ENCODE results near the gene AGPAT4.

Gene AGPAT4

DNA sequence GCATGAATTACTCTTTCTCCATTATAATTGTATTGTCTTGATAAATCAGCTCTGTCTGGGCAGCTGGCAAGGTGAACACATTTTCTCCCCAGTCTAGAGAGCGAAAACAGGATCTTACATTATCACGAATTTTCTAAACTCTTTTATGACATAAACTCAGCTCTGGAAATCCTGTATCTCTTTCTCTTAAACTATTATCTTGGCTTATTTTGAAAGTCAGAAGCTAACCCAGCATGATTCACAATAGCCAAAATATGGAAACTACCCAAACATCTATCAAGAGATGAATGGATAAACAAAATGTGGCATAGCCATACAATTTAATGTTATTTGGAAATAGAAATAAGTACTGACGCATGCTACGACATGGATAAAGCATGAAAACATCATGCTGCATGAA lies 25.9 kb upstream of the AGPAT4 start:
- TF ChIP-seq EZH2phosphoT487 (IDR thresholded peaks at IDR 0.05; ENCODE audit: borderline replicate concordance): no peak
- TF ChIP-seq CTCF (conservative IDR thresholded peaks at IDR 0.05; ENCODE audit: low read length): no peak
- H3K9ac ChIP-seq (ENCODE audit: low read depth, low read length, poor library complexity, severe bottlenecking): no peak overlapping the region
- no peak overlapping the region for H3K4me2 ChIP-seq (ENCODE audit: low read depth, low read length, poor library complexity, severe bottlenecking)
- no peaks in the 10 kb centered on the region for H3K4me1 ChIP-seq (ENCODE audit: insufficient read depth, low read length, poor library complexity, severe bottlenecking)
- no peaks in the 10 kb centered on the region for H3K36me3 ChIP-seq (ENCODE audit: insufficient read depth, low read length)
- H3K4me3 ChIP-seq (ENCODE audit: low read length, poor library complexity, severe bottlenecking): no peak overlapping the region
- no peaks in the 10 kb centered on the region for H3K79me2 ChIP-seq (ENCODE audit: insufficient read depth, low read length)
- H3K9me2 ChIP-seq (replicated peaks; ENCODE audit: low read depth, low read length): no peaks in the 10 kb centered on the region
- H4K20me1 ChIP-seq (ENCODE audit: insufficient read depth, low read length, poor library complexity, severe bottlenecking): no peaks in the 10 kb centered on the region
- no peak overlapping the region for H2AFZ ChIP-seq (ENCODE audit: low read length)
- no peaks in the 10 kb centered on the region for H3K27me3 ChIP-seq (ENCODE audit: insufficient read depth, low read length, poor library complexity, severe bottlenecking)
- H3K9me3 ChIP-seq (ENCODE audit: insufficient read depth, low read depth, low read length): peaks cover 2% of the 10 kb centered on the region; the same call in 1 of the 2 replicates
- no peaks in the 10 kb centered on the region for H3F3A ChIP-seq (ENCODE audit: low read depth)

GRCh38 chr6:161295784-161296183 lies 21.9 kb upstream of the AGPAT4 start:
- H3K27me3 ChIP-seq (ENCODE audit: insufficient read depth, low read length, poor library complexity, severe bottlenecking): no peaks in the 10 kb centered on the region
- H3K4me1 ChIP-seq (ENCODE audit: insufficient read depth, low read length, poor library complexity, severe bottlenecking): no peaks in the 10 kb centered on the region
- H3K4me2 ChIP-seq (ENCODE audit: low read depth, low read length, poor library complexity, severe bottlenecking): no peak overlapping the region
- H2AFZ ChIP-seq (ENCODE audit: low read length): no peak overlapping the region
- H3F3A ChIP-seq (ENCODE audit: low read depth): no peaks in the 10 kb centered on the region
- H3K4me3 ChIP-seq (ENCODE audit: low read length, poor library complexity, severe bottlenecking): no peak overlapping the region
- no peak overlapping the region for H3K9ac ChIP-seq (ENCODE audit: low read depth, low read length, poor library complexity, severe bottlenecking)
- H3K9me3 ChIP-seq (ENCODE audit: insufficient read depth, low read depth, low read length): no peaks in the 10 kb centered on the region
- no peaks in the 10 kb centered on the region for H3K9me2 ChIP-seq (replicated peaks; ENCODE audit: low read depth, low read length)
- H3K36me3 ChIP-seq (ENCODE audit: insufficient read depth, low read length): no peaks in the 10 kb centered on the region
- no peak for TF ChIP-seq CTCF (conservative IDR thresholded peaks at IDR 0.05; ENCODE audit: low read length)
- TF ChIP-seq EZH2phosphoT487 (IDR thresholded peaks at IDR 0.05; ENCODE audit: borderline replicate concordance): no peak
- H3K79me2 ChIP-seq (ENCODE audit: insufficient read depth, low read length): no peaks in the 10 kb centered on the region
- H4K20me1 ChIP-seq (ENCODE audit: insufficient read depth, low read length, poor library complexity, severe bottlenecking): no peaks in the 10 kb centered on the region

GRCh38 chr6:161292650-161293281 lies 18.9 kb upstream of the AGPAT4 start:
- Histone ChIP-seq H4K20me1 (ENCODE audit: insufficient read depth, low read length, poor library complexity, severe bottlenecking) (no peaks in the 10 kb centered on the region), H2AFZ (ENCODE audit: low read length) (no peak overlapping the region), H3K4me1 (ENCODE audit: insufficient read depth, low read length, poor library complexity, severe bottlenecking) (no peaks in the 10 kb centered on the region), H3K9me3 (ENCODE audit: insufficient read depth, low read depth, low read length) (no peaks in the 10 kb centered on the region), H3F3A (ENCODE audit: low read depth) (no peaks in the 10 kb centered on the region), H3K36me3 (ENCODE audit: insufficient read depth, low read length) (no peaks in the 10 kb centered on the region), H3K4me2 (ENCODE audit: low read depth, low read length, poor library complexity, severe bottlenecking) (no peak overlapping the region), H3K79me2 (ENCODE audit: insufficient read depth, low read length) (no peaks in the 10 kb centered on the region), H3K4me3 (ENCODE audit: low read length, poor library complexity, severe bottlenecking) (no peak overlapping the region), H3K27me3 (ENCODE audit: insufficient read depth, low read length, poor library complexity, severe bottlenecking) (no peaks in the 10 kb centered on the region), H3K9ac (ENCODE audit: low read depth, low read length, poor library complexity, severe bottlenecking) (no peak overlapping the region), H3K9me2 (replicated peaks; ENCODE audit: low read depth, low read length) (no peaks in the 10 kb centered on the region)
- TF ChIP-seq EZH2phosphoT487 (IDR thresholded peaks at IDR 0.05; ENCODE audit: borderline replicate concordance) (no peak), CTCF (conservative IDR thresholded peaks at IDR 0.05; ENCODE audit: low read length) (no peak)
